ENCODE results near the gene CNKSR1. TPM values are rescaled to one million over a fixed set of nuclear protein-coding genes. Genes with fewer than 3 reads are reported as not detected.

Gene CNKSR1, protein sequence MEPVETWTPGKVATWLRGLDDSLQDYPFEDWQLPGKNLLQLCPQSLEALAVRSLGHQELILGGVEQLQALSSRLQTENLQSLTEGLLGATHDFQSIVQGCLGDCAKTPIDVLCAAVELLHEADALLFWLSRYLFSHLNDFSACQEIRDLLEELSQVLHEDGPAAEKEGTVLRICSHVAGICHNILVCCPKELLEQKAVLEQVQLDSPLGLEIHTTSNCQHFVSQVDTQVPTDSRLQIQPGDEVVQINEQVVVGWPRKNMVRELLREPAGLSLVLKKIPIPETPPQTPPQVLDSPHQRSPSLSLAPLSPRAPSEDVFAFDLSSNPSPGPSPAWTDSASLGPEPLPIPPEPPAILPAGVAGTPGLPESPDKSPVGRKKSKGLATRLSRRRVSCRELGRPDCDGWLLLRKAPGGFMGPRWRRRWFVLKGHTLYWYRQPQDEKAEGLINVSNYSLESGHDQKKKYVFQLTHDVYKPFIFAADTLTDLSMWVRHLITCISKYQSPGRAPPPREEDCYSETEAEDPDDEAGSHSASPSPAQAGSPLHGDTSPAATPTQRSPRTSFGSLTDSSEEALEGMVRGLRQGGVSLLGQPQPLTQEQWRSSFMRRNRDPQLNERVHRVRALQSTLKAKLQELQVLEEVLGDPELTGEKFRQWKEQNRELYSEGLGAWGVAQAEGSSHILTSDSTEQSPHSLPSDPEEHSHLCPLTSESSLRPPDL
- not detected in 2 replicates for total RNA-seq

- DNase-seq (ENCODE audit: low read depth in 2 of 2) = no peak
Measured at GRCh38 chr1:26177182-26177684, at the start of gene CNKSR1. CNKSR1 (plus strand) TSS chr1:26177491; CDS start chr1:26177548, 57 bp downstream.

- no peak for DNase-seq (ENCODE audit: low read depth in 2 of 2)
Measured at GRCh38 chr1:26129778-26130177, 47.5 kb upstream of the CNKSR1 start.

DNA sequence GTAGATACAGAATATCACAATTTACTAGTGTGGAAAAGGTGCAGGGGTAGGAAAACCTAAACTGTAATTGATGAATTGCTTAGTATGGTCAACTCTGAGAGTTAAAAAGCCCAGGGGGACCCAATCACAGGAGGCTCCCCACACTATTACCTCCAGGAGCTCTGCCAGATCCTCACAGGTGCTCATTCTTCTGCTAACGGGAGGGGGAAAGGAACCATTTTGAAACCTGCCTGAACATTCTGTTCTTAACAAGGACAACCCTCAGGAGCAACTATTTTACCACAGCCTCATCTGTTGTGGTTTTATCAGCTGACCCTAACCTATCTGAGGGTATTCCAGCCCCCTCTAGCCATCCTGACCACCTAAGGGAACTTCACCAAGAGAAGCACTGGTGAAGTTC lies 46.6 kb upstream of the CNKSR1 start:
- no peak for DNase-seq (ENCODE audit: low read depth in 2 of 2)

GRCh38 chr1:26132128-26132833 lies 45.0 kb upstream of the CNKSR1 start:
- no peak for DNase-seq (ENCODE audit: low read depth in 2 of 2)

- DNase-seq (ENCODE audit: low read depth in 2 of 2) = no peak
Measured at GRCh38 chr1:26132834-26133167, 44.5 kb upstream of the CNKSR1 start.

DNA sequence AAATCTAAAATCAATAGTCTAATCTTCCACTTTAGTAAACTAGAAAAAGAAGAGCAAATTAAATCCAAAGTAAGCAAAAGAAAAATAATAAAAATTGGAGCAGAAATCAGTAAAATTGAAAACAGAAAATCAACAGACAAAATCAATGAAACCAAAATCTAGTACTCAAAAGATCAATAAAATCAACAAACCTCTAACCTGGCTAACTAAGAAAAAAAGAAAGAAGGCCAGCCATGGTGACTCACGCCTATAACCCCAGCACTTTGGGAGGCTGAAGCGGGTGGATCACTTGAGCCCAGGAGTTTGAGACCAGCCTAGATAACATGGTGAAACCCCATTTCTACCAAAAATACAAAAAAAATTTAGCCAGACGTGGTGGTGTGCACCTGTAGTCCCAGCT lies 42.8 kb upstream of the CNKSR1 start:
- no peak for DNase-seq (ENCODE audit: low read depth in 2 of 2)

GRCh38 chr1:26138974-26139558 lies 38.2 kb upstream of the CNKSR1 start:
- no peak for DNase-seq (ENCODE audit: low read depth in 2 of 2)

- no peak for DNase-seq (ENCODE audit: low read depth in 2 of 2)
Measured at GRCh38 chr1:26142159-26142558, 35.1 kb upstream of the CNKSR1 start.

- peak; percentile 73 to 87 for DNase-seq (ENCODE audit: low read depth in 2 of 2)
Measured at GRCh38 chr1:26145041-26145959, 32.0 kb upstream of the CNKSR1 start.

- no peak for DNase-seq (ENCODE audit: low read depth in 2 of 2)
Measured at GRCh38 chr1:26145960-26146294, 31.4 kb upstream of the CNKSR1 start.

DNA sequence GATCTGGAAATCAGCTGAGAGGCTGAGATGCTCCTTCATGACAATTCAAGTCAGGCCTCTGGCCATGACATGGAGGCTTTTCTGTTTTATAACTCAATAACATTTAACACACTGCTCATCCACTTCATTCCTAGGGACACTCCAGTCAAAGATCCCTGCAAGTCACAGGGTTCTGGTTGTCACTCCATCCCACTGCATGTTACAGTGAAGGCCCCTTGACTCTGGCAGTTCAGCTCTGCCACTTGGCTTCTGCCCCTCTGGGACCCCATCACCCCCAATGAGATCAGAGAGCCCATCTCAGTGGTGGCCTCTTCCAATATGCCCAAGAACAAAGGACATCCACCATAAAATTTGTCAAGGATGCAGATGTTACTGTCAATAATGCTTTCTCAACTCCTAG lies 28.4 kb upstream of the CNKSR1 start:
- no peak for DNase-seq (ENCODE audit: low read depth in 2 of 2)

GRCh38 chr1:26153966-26154532 lies 23.2 kb upstream of the CNKSR1 start:
- DNase-seq (ENCODE audit: low read depth in 2 of 2) = no peak

GRCh38 chr1:26154750-26155149 lies 22.5 kb upstream of the CNKSR1 start:
- peak in 1 of 2 donors; percentile 40 for DNase-seq (ENCODE audit: low read depth in 2 of 2)

DNA sequence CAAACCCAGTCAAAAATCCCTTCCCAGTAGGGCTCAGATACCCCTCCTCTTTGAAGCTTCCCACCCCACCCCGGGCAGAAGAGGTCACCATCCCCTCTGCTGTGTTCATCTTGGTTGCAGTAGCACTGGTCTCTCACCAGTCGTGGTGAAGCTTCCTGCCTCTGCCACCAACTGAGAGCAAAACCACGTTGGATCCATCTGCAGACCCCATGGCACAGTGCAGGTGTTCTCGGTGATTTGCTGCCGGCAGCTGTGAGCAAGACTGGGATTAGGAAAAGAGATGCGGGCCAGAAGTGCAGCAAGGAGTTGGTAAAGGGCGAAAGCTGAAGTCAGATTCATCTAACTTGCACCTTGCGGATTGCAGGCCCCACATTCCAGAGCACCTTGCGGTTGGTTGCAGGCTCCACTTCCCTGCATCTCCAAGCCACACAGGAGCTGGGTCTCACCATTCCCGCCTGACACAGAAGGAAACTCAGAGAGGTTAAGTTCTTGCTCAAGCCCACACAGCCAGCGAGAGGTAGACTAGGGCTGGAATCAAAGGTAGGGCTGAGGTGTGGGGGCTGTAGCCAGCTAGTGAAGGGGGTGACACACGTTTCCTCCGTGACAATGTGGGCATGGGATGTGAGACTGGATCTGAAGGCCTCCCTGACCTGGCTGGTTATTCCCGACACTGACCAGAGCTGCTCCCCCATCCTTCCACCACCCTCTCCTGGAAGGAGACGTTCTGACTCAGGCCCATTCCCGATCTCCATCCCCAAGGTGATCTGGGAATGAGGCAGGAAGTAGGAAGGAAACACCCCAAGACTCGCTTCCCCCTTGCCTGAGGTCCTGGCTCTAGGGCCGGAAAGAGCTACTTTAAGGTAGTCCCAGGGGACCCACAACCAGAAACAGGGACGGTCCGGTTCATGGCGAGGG lies 21.7 kb upstream of the CNKSR1 start:
- DNase-seq (ENCODE audit: low read depth in 2 of 2) = no peak

GRCh38 chr1:26156285-26157038 lies 20.8 kb upstream of the CNKSR1 start:
- DNase-seq (ENCODE audit: low read depth in 2 of 2) = peak in 1 of 2 donors; percentile 77

GRCh38 chr1:26158271-26158907 lies 18.9 kb upstream of the CNKSR1 start:
- no peak for DNase-seq (ENCODE audit: low read depth in 2 of 2)

DNA sequence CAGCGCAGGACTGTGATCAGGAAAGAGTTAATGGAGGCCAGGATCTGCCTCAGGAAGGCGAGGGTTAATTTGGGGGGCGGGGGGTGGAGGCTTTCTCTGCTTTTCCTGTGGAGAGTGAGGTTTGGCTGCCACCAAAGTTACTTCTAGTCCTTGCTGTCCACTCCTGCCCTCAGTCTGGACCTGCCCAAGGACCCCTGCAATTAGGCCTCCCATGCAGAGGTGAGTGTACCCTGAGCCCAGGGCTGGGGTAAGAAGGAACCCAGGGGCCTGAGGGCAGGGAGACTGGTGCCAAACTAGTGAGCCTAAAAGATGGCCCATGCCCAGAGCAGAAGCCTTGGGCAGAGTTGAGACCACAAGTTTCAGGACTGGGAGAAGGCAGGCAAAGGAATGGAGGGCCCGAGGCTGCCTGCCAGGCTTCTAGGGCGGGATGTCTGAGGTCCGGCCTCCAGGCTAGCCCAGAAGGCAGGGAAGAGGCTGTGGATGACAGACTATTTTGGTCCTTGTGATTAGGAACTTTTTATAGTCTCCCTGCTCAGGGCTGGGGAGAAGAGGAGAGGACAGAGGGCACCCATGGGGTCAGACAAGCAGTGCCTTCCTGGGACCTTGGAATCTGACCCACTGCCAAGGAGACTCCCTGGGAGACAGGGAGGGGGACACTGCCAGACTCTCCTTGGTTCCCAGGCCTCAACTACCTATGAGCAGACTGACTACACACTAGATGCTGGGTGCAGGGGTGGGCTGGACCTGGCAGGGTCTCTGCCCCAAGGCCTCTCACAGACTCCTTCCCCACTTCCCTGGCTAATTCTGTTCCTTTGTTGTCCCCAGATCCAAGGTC lies 18.2 kb upstream of the CNKSR1 start, which contains the start of gene FAM110D:
TSS of gene FAM110D (plus strand) at position 172 of the 835 bp plus-strand sequence. CDS start 2,213 bp downstream, outside the sequence.
- DNase-seq (ENCODE audit: low read depth in 2 of 2) = peak in 1 of 2 donors; percentile 54
